Skeletal muscle tissue (tissue), 4 donors: Measurements from ENCODE around the gene LHPP. TPM values are rescaled to one million over a fixed set of nuclear protein-coding genes. Genes with fewer than 3 reads are reported as not detected.

Experiments used
- H3K27ac ChIP-seq: one replicate; pipeline ENCODE4 v1.7.0; 2013; ENCODE audit warnings: mild to moderate bottlenecking, low read depth, low read length, inconsistent platforms
- H3K27me3 ChIP-seq, 3 donors: one replicate each; pipeline ENCODE4 v1.7.0; 2013; ENCODE audit warnings: low read length in 3 of 3; ENCODE audit not compliant: control insufficient read depth in 3 of 3, insufficient read depth in 3 of 3
- H3K36me3 ChIP-seq, 3 donors: one replicate each; pipeline ENCODE4 v1.7.0; 2013; ENCODE audit warnings: low read length in 3 of 3; ENCODE audit not compliant: control insufficient read depth in 3 of 3, insufficient read depth in 3 of 3
- H3K4me1 ChIP-seq, 3 donors: one replicate each; pipeline ENCODE4 v1.7.0; 2013; ENCODE audit warnings: low read length in 3 of 3, mild to moderate bottlenecking in 3 of 3; ENCODE audit not compliant: control insufficient read depth in 3 of 3, insufficient read depth in 3 of 3
- H3K4me3 ChIP-seq, 3 donors: one replicate each; pipeline ENCODE4 v1.7.0; 2013; ENCODE audit warnings: low read length in 3 of 3
- H3K9ac ChIP-seq, 3 donors: one replicate each; pipeline ENCODE4 v1.7.0; 2013; ENCODE audit warnings: low read length in 3 of 3, mild to moderate bottlenecking in 3 of 3, moderate library complexity in 2 of 3, low read depth in 1 of 3
- H3K9me3 ChIP-seq, 3 donors: one replicate each; pipeline ENCODE4 v1.7.0; 2013; ENCODE audit warnings: low read length in 3 of 3; ENCODE audit not compliant: control insufficient read depth in 3 of 3
- total RNA-seq: library from RNA; depleted of rRNA; stranded (reverse); fragments of >200 nt; gene quantifications from one replicate; pipeline ENCODE4 v1.2.3, GENCODE V29; 2014
- donor health status: Osteomylitis.

LHPP gene
- total RNA-seq, 1 donor from 2014 or later: 4.2 TPM

DNA sequence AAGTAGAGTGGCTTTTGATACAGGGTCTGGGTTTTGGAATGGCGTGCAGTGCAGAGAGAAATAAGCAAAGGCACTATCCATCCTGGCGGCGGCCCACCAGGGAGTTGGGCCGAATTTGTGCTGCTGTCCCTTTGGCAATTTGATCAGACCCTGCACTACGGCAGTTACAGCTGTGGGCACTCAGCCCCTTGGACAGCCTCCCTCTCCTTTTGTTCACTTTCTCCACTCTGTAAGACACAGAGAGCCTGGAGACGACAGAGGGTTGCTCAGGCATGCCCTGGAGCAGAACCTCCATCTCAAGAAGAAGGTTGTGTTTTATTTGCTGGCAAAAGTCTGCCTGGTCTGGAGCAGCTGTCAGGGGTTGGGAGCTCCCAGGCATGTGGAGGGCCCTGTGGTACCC lies 55.8 kb downstream of the LHPP start:
- H3K36me3 ChIP-seq: no peaks in the 10 kb centered on the region
- H3K27ac ChIP-seq: no peak overlapping the region
- peaks cover 10 to 17% (median 15%) of the 10 kb centered on the region in 3 donors for H3K4me1 ChIP-seq
- no peaks in the 10 kb centered on the region for H3K27me3 ChIP-seq
- no peak overlapping the region for H3K9ac ChIP-seq
- no peaks in the 10 kb centered on the region for H3K9me3 ChIP-seq
- no peak overlapping the region for H3K4me3 ChIP-seq

DNA sequence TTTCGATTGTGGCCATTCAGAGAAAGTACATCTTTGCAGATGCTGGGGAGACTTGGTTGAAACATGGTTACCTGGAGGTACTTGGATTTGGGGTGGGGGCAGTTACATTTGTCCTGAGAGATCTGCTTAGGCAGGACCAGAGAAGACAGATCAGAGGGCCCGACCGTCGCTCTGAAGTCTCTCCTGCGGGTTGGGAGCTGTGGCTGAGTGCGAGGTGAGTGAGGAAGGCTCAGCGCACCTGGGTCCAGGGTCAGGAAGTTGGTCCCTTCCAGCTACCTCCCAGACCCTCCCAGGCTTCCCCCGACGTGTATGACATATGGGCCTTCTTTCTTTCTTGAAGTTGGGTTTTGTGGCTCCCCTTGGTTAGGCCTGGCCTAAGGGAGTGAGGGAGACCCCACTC lies 56.3 kb downstream of the LHPP start:
- Histone ChIP-seq H3K9me3 (no peaks in the 10 kb centered on the region), H3K36me3 (no peaks in the 10 kb centered on the region), H3K9ac (no peak overlapping the region), H3K27ac (no peak overlapping the region), H3K4me3 (no peak overlapping the region), H3K27me3 (no peaks in the 10 kb centered on the region), H3K4me1 (peaks cover 10 to 21% (median 18%) of the 10 kb centered on the region in 3 donors)

- H3K4me3 ChIP-seq: no peak overlapping the region
- H3K9ac ChIP-seq: no peak overlapping the region
- H3K9me3 ChIP-seq: no peaks in the 10 kb centered on the region
- H3K27me3 ChIP-seq: no peaks in the 10 kb centered on the region
- no peak overlapping the region for H3K27ac ChIP-seq
- H3K36me3 ChIP-seq: no peaks in the 10 kb centered on the region
- peaks cover 10 to 25% (median 22%) of the 10 kb centered on the region in 3 donors for H3K4me1 ChIP-seq
Measured at GRCh38 chr10:124518366-124518765, 56.7 kb downstream of the LHPP start.

DNA sequence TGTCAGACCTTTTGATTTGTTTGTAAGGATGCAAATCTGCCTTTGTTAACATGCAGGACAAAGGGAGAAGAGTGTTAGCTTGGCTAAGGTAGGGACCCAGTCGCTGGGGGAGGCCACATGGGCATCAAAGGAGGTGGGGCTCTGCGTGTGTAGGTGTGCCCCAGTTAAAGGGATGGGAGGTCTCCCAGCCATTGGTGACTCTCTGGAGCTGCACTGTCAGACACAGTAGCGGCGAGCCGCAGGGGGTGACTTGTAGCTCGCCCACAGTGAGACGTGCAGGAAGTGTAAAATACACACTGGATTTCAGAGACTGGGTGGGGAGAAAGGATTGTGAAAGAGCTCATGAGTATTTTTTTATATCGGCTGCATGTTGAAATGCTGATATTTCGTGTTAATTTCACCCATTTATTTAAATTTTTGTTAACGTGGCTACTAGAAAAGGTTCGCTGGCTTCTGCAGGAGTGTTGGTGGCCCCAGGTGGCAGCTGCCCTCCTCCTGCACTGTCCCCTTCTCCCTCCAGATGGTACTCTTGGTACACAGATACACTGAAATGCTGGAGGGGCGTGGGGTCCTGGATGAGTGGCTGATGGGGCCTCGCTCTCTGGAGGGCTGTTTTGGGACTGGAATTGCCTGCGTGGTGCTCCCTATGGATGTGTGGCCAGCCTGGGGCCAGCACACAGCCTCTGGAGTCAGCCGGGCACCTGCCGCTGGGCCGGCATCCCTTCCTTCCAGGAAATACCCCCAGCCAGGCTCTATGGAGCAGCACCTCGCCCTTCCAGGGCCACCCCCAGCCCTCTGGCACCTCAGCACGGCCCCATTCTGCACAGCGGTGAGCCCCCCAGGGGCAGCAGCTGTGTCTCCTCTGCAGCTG lies 59.2 kb downstream of the LHPP start:
- H3K9me3 ChIP-seq: no peaks in the 10 kb centered on the region
- peaks cover 20 to 42% (median 35%) of the 10 kb centered on the region in 3 donors for H3K4me1 ChIP-seq
- no peak overlapping the region for H3K4me3 ChIP-seq
- peak overlapping the region; percentile 51 for H3K27ac ChIP-seq
- peak overlapping the region in 2 of 3 donors; percentile 3 to 43 for H3K9ac ChIP-seq
- H3K27me3 ChIP-seq: no peaks in the 10 kb centered on the region
- no peaks in the 10 kb centered on the region for H3K36me3 ChIP-seq

DNA sequence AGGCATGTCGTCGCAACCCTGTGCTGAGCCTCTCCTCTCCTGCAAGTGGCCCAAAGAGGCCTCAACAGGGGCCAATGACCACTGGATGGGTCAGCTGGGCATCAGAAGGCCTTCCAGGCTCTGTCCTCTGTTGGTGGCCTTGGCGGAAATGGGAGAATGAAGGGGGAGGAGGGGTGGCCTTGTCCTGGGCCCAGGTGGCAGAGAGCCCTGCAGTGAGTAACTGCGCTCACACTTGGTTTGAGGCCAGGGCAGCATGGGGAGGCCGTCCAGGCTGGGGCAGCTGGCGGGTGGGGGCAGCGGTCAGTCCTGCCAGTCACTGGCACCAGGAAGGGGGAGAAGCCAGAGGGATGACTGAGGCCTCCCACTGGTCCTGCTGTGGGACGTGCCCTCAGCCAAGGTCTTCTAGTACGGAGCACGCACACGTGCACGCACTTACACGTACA lies 59.8 kb downstream of the LHPP start:
- Histone ChIP-seq H3K27me3 (no peaks in the 10 kb centered on the region), H3K27ac (peak overlapping the region; percentile 51), H3K36me3 (no peaks in the 10 kb centered on the region), H3K9ac (peak overlapping the region in 2 of 3 donors; percentile 43 to 50), H3K9me3 (no peaks in the 10 kb centered on the region), H3K4me3 (no peak overlapping the region), H3K4me1 (peaks cover 20 to 43% (median 35%) of the 10 kb centered on the region in 3 donors)

DNA sequence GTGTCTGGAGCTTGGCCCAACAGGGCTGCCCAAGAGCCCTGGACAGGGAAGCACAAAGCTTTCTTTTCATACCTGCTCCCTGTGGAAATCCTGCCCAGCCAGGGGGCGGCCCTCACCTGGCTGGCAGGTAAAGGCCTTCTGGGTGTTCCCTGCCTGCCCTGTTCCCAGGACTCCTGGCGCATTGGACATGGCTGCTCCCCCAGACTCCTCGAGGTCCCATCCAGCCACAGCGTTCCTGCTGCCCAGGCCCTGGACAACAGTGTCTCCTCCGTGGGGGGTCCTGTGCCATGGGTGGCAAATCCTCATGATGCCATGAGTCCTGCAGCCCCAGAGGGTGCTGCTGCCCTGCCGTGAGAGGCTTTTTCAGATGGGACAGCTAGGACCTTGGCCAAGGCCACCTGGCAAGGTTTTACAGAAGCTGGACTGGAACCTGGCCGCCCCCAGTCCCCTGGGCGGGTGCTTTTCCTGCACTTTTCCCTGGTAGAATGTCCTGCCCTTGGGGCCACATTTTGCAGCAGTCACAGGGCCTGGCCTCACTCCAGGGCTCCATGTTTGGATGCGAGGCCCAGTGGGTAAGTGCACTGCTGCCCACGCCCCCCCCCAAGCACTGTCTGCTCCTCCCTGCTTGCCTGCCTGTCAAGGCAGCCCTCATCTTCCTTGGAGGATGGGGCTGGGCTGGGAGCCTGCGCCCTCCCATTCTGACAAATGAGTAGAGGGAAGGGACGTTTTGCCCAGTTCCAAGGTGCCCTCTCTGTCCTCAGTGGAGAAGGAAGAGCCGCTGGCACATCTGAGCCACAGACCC lies 60.7 kb downstream of the LHPP start:
- Histone ChIP-seq H3K27me3 (no peaks in the 10 kb centered on the region), H3K9ac (peak overlapping the region in 1 of 3 donors; percentile 50), H3K9me3 (no peaks in the 10 kb centered on the region), H3K27ac (no peak overlapping the region), H3K36me3 (no peaks in the 10 kb centered on the region), H3K4me1 (peaks cover 20 to 43% (median 35%) of the 10 kb centered on the region in 3 donors), H3K4me3 (no peak overlapping the region)

- Histone ChIP-seq H3K4me1 (peaks cover 20 to 43% (median 35%) of the 10 kb centered on the region in 3 donors), H3K9me3 (no peaks in the 10 kb centered on the region), H3K27ac (peak overlapping the region; percentile 41), H3K4me3 (peak overlapping the region in 1 of 3 donors; percentile 13), H3K27me3 (no peaks in the 10 kb centered on the region), H3K36me3 (no peaks in the 10 kb centered on the region), H3K9ac (peak overlapping the region in 1 of 3 donors; percentile 50)
Measured at GRCh38 chr10:124522933-124523871, 61.6 kb downstream of the LHPP start.

GRCh38 chr10:124523901-124524300 lies 62.3 kb downstream of the LHPP start:
- H3K4me3 ChIP-seq: no peak overlapping the region
- H3K9ac ChIP-seq: peak overlapping the region in 1 of 3 donors; percentile 40
- H3K9me3 ChIP-seq: no peaks in the 10 kb centered on the region
- H3K4me1 ChIP-seq: peaks cover 20 to 43% (median 35%) of the 10 kb centered on the region in 3 donors
- peak overlapping the region; percentile 41 for H3K27ac ChIP-seq
- H3K36me3 ChIP-seq: no peaks in the 10 kb centered on the region
- no peaks in the 10 kb centered on the region for H3K27me3 ChIP-seq

DNA sequence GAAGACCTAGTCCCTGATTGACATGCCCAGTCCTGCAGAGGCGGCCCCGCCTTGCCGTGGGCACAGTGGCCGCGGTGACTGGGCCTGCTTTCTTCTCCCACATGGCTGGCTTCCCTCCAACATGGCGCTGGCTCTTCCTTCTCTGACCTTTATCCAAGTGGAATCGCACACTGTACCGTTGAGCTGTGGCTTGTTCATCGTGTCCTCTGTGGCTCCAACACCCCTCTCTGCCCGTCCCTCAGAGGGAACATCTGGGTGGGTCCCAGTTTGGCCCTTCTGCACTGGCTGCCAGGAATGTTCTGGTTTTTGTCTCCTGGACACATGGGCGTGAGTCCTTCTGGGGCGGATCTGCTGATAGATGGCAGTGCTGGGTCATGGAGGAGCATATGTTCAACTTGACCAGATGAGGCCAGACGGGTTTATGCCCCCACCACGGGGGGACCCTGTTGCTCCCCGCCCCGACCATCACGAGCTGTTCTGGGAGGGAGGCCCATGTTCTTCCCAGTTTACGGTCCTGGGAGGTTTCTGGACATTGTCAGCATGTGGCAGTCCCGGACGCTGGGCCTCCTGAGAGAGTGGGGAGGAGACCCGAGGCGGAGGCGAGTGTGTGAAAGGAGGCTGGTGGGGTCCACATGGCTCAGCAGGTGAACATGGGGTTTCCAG lies 63.5 kb downstream of the LHPP start:
- no peaks in the 10 kb centered on the region for H3K27me3 ChIP-seq
- H3K9me3 ChIP-seq: no peaks in the 10 kb centered on the region
- H3K36me3 ChIP-seq: no peaks in the 10 kb centered on the region
- H3K9ac ChIP-seq: peak overlapping the region in 2 of 3 donors; percentile 50 to 57
- H3K27ac ChIP-seq: peak overlapping the region; percentile 65
- peak overlapping the region in 2 of 3 donors; percentile 50 to 52 for H3K4me3 ChIP-seq
- peaks cover 20 to 48% (median 38%) of the 10 kb centered on the region in 3 donors for H3K4me1 ChIP-seq
